GM18517 (cell line): Measurements from ENCODE around the gene LHFPL2.
"Not testable (repeated sequence)": the region's sequence is repeated elsewhere in the genome, so short reads cannot be mapped to it uniquely, and the experiment has no call there.

Experiments
- ATAC-seq: cut with Tn5 transposase; IDR thresholded peaks from one replicate; pipeline ENCODE4 v1.9.1; 2021; ENCODE audit warnings: mild to moderate bottlenecking, moderate library complexity; ENCODE audit not compliant: unreplicated experiment

Gene LHFPL2

GRCh38 chr5:78666975-78667374, 18.4 kb upstream of the LHFPL2 start:
- ATAC-seq, result not testable (repeated sequence)

GRCh38 chr5:78666041-78666444, 17.5 kb upstream of the LHFPL2 start:
- no peak for ATAC-seq

GRCh38 chr5:78665534-78665933, 17.0 kb upstream of the LHFPL2 start:
- ATAC-seq, result no peak

- ATAC-seq, result no peak
These were observed 13.8 kb upstream of the LHFPL2 start for GRCh38 chr5:78662323-78662722.

- ATAC-seq, result peak; percentile 85
These were observed 13.1 kb upstream of the LHFPL2 start for GRCh38 chr5:78661691-78662090.

GRCh38 chr5:78661044-78661443, 12.5 kb upstream of the LHFPL2 start:
- ATAC-seq, result no peak

GRCh38 chr5:78660401-78660800, 11.8 kb upstream of the LHFPL2 start:
- ATAC-seq, result no peak

- no peak for ATAC-seq
These were observed 11.1 kb upstream of the LHFPL2 start for GRCh38 chr5:78659714-78660113.

- ATAC-seq, result no peak
These were observed 10.5 kb upstream of the LHFPL2 start for GRCh38 chr5:78659114-78659513.

- no peak for ATAC-seq
These were observed 8.6 kb upstream of the LHFPL2 start for GRCh38 chr5:78657201-78657600.

GRCh38 chr5:78655746-78656290, 7.2 kb upstream of the LHFPL2 start:
- ATAC-seq, result no peak

GRCh38 chr5:78654386-78654785, 5.8 kb upstream of the LHFPL2 start:
- ATAC-seq, result no peak

- ATAC-seq, result no peak
These were observed 5.3 kb upstream of the LHFPL2 start for GRCh38 chr5:78653681-78654366.

GRCh38 chr5:78653031-78653430, 4.5 kb upstream of the LHFPL2 start:
- ATAC-seq, result no peak

- no peak for ATAC-seq
These were observed 2.9 kb upstream of the LHFPL2 start for GRCh38 chr5:78651468-78651867.

- ATAC-seq, result no peak
These were observed 2.0 kb upstream of the LHFPL2 start for GRCh38 chr5:78650531-78650930.

GRCh38 chr5:78649861-78650496, 1.4 kb upstream of the LHFPL2 start:
- ATAC-seq, result no peak

- ATAC-seq, result no peak
These were observed 681 bp upstream of the LHFPL2 start for GRCh38 chr5:78649211-78649695.

- peak; percentile 32 for ATAC-seq
These were observed 674 bp downstream of the LHFPL2 start for GRCh38 chr5:78647838-78648358.

GRCh38 chr5:78647351-78647818, 1.2 kb downstream of the LHFPL2 start:
- ATAC-seq, result no peak

- no peak for ATAC-seq
These were observed 3.8 kb downstream of the LHFPL2 start for GRCh38 chr5:78644741-78645300.

GRCh38 chr5:78644129-78644528, 4.4 kb downstream of the LHFPL2 start:
- no peak for ATAC-seq
